PC-3 (cell line): ENCODE results near the gene AZI2. TPM values are rescaled to one million over a fixed set of nuclear protein-coding genes. Genes with fewer than 3 reads are reported as not detected.
A peak's percentile ranks its signal among the peaks of the same experiment; 100 is the strongest.

Experiments
- ATAC-seq: fragments of 200-7000 bp; cut with Tn5 transposase; 2 replicates; pipeline ENCODE4 v1.9.1; 2020; ENCODE audit warnings: mild to moderate bottlenecking, moderate library complexity
- BruUV-seq: library from RNA; stranded (reverse); fragments of 400-500 nt; replicated peaks from 2 replicates; lab custom pipeline; 2021; lab: Mats Ljungman, UMichigan
- CTCF ChIA-PET: fragments of 300-600 bp; sonication (Branson Sonifier 250); formaldehyde crosslinking; loops from one replicate; lab custom pipeline; 2022; ENCODE audit warnings: antibody characterized with exemption; lab: Charles Lee
- POLR2A ChIA-PET: fragments of 300-600 bp; sonication (Branson Sonifier 250); formaldehyde crosslinking; loops from one replicate; lab custom pipeline; 2022; ENCODE audit warnings: antibody characterized with exemption; ENCODE audit not compliant: unreplicated experiment; lab: Charles Lee
- DNase-seq: peaks from one replicate; pipeline ENCODE4 v3.0.0-alpha.2; 2015
- H2AFZ ChIP-seq: fragments of 300-600 bp; sonication (generic); 2 replicates; pipeline ENCODE4 v1.6.0; 2016; ENCODE audit warnings: antibody characterized with exemption, low read length
- H3F3A ChIP-seq: fragments of 300-600 bp; sonication (generic); one replicate; pipeline ENCODE4 v1.6.0; 2017; ENCODE audit warnings: antibody characterized with exemption, low read length, control low read depth, mild to moderate bottlenecking; ENCODE audit not compliant: unreplicated experiment
- H3K27ac ChIP-seq: fragments of 300-600 bp; sonication (generic); 2 replicates; pipeline ENCODE4 v1.5.1; 2016; ENCODE audit warnings: mild to moderate bottlenecking, low read length
- H3K27me3 ChIP-seq: fragments of 300-600 bp; sonication (generic); 2 replicates; pipeline ENCODE4 v1.6.1; 2016; ENCODE audit warnings: low read length, mixed read lengths
- H3K36me3 ChIP-seq: fragments of 300-600 bp; sonication (generic); 2 replicates; pipeline ENCODE4 v1.6.1; 2016; ENCODE audit warnings: low read depth, mixed run types, low read length, mixed read lengths
- H3K4me1 ChIP-seq: fragments of 300-600 bp; sonication (generic); 2 replicates; pipeline ENCODE4 v1.5.1; 2016; ENCODE audit warnings: low read length; ENCODE audit not compliant: insufficient read depth
- H3K4me2 ChIP-seq: fragments of 300-600 bp; sonication (generic); 2 replicates; pipeline ENCODE4 v1.6.0; 2016; ENCODE audit warnings: low read length
- H3K4me3 ChIP-seq: fragments of 300-600 bp; sonication (generic); 2 replicates; pipeline ENCODE4 v1.5.1; 2016; ENCODE audit warnings: mild to moderate bottlenecking, low read length, mixed read lengths
- H3K79me2 ChIP-seq: fragments of 300-600 bp; sonication (generic); 2 replicates; pipeline ENCODE4 v1.6.1; 2017; ENCODE audit warnings: low read length, mixed read lengths
- H3K9ac ChIP-seq: fragments of 300-600 bp; sonication (generic); 2 replicates; pipeline ENCODE4 v1.6.0; 2016; ENCODE audit warnings: mild to moderate bottlenecking, low read length
- H3K9me2 ChIP-seq: fragments of 300-600 bp; sonication (generic); replicated peaks from 2 replicates; pipeline ENCODE4 v1.6.1; 2016; ENCODE audit warnings: mixed run types, low read length, mixed read lengths
- H3K9me3 ChIP-seq: fragments of 300-600 bp; sonication (generic); 2 replicates; pipeline ENCODE4 v1.6.1; 2016; ENCODE audit warnings: low read length, mixed read lengths
- H4K20me1 ChIP-seq: fragments of 300-600 bp; sonication (generic); 2 replicates; pipeline ENCODE4 v1.6.1; 2016; ENCODE audit warnings: low read length, mixed read lengths
- EZH2 ChIP-seq: fragments of 300-600 bp; sonication (generic); IDR thresholded peaks from one replicate; pipeline ENCODE4 v1.6.1; 2017; ENCODE audit warnings: antibody characterized with exemption, mild to moderate bottlenecking, low read length; ENCODE audit not compliant: unreplicated experiment
- EZH2phosphoT487 ChIP-seq: fragments of 300-600 bp; sonication (generic); IDR thresholded peaks from 2 replicates; pipeline ENCODE4 v1.6.1; 2018; ENCODE audit warnings: mild to moderate bottlenecking, antibody characterized with exemption, low read length, borderline replicate concordance
- intact Hi-C: fragments of 100-400 bp; cut with micrococcal nuclease; formaldehyde crosslinking; loops from 2 replicates; pipeline ENCODE4 v1.9.0; 2023
- total RNA-seq: library from RNA; depleted of rRNA; stranded (reverse); fragments of >200 nt; gene quantifications from 2 replicates; pipeline ENCODE4 v1.2.3, GENCODE V29; 2014
- TF ChIP-seq, protein P1 (sequence below): fragments of 300-600 bp; sonication (generic); conservative IDR thresholded peaks from 2 replicates; pipeline ENCODE4 v1.5.1; 2017; ENCODE audit warnings: antibody characterized with exemption, low read depth, mild to moderate bottlenecking, low read length

The AZI2 gene
- total RNA-seq, 1 experiment from 2014 or later = 40.4 TPM

DNA sequence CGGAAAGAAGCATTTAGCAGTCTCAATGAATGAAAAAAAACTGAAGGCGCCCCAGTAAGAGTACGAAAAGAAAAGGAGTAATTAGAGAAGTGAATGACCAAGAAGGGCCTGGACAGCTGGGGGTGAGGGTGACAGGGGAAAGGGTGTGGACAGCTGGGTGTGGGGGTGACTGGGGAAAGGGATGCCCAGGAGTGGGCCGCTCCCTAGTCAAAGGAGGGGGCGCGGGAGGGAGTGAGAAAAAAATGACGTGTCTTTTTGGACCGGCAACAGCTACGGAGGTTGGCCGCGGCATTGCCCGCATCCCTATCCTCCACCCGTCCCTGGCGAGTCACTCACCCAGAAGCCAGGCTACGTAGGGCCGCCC, 377 bp downstream of the AZI2 start:
- Histone ChIP-seq H2AFZ (peak overlapping the region; percentile 91), H3K36me3 (no peaks in the 10 kb centered on the region), H4K20me1 (peaks cover 19% of the 10 kb centered on the region), H3K4me3 (peak overlapping the region; percentile 85), H3K9me2 (no peaks in the 10 kb centered on the region), H3K9ac (peak overlapping the region; percentile 89), H3K4me2 (peak overlapping the region; percentile 88), H3K79me2 (peaks cover 61% of the 10 kb centered on the region), H3K4me1 (peaks cover 34% of the 10 kb centered on the region), H3K9me3 (no peaks in the 10 kb centered on the region), H3K27me3 (no peaks in the 10 kb centered on the region), H3F3A (no peaks in the 10 kb centered on the region), H3K27ac (peak overlapping the region; percentile 84)
- CTCF ChIA-PET = no interaction called here
- no peak for DNase-seq
- TSS peak; percentile 45 for BruUV-seq
- intact Hi-C loops = no loop called here
- ATAC-seq = peak; percentile 71
- TF ChIP-seq, protein P1, sequence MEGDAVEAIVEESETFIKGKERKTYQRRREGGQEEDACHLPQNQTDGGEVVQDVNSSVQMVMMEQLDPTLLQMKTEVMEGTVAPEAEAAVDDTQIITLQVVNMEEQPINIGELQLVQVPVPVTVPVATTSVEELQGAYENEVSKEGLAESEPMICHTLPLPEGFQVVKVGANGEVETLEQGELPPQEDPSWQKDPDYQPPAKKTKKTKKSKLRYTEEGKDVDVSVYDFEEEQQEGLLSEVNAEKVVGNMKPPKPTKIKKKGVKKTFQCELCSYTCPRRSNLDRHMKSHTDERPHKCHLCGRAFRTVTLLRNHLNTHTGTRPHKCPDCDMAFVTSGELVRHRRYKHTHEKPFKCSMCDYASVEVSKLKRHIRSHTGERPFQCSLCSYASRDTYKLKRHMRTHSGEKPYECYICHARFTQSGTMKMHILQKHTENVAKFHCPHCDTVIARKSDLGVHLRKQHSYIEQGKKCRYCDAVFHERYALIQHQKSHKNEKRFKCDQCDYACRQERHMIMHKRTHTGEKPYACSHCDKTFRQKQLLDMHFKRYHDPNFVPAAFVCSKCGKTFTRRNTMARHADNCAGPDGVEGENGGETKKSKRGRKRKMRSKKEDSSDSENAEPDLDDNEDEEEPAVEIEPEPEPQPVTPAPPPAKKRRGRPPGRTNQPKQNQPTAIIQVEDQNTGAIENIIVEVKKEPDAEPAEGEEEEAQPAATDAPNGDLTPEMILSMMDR = no peak
- TF ChIP-seq EZH2 (no peak), EZH2phosphoT487 (no peak)
- POLR2A ChIA-PET = no interaction called here

DNA sequence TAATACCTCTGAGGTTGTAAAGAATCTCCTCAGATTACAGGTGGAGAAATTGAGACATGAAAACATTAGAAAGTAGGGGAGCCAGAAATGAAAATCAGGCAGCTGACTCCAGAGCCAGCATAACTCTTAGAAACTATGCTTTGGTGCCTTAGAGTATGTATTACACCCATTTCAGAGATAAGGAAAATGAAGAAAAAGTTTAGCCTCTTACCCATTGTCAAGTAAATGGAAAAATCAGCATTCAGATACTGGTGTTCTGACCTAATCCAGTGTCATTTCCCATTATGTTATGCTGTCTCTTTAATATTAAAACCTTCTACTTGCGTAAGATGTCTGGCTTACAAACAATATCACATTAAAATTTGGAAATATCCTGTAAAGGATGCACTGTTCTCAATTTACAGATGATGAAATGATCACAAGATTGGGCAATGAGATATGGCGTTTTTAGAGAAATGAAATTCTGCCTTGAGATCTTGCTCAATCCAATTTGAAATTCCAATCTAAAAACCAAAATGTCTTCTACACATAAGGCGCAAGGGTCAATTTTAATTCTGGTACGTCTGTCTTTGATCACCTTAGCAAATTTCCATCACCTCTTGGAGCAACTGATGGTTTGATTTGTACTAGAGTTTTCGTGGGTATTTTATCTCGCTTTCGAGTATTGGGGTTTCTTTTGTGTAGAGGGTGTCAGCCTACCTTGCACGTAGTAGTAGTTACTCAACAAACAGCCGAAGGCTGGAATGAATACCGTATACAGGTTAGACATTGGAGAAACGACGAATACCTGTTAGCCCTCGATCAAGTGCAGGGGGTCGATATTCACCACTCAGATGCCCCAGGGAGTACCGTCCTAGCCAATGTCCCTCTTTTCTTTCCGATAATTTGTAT, 1.0 kb downstream of the AZI2 start:
- H3F3A ChIP-seq = no peaks in the 10 kb centered on the region
- H3K4me2 ChIP-seq = peak overlapping the region; percentile 88
- H3K4me3 ChIP-seq = peak overlapping the region; percentile 85
- peak overlapping the region; percentile 89 for H3K9ac ChIP-seq
- H3K9me3 ChIP-seq = no peaks in the 10 kb centered on the region
- peaks cover 68% of the 10 kb centered on the region for H3K79me2 ChIP-seq
- POLR2A ChIA-PET = no interaction called here
- ATAC-seq = no peak
- intact Hi-C loops = no loop called here
- no peaks in the 10 kb centered on the region for H3K27me3 ChIP-seq
- peak; percentile 13 for DNase-seq
- TF ChIP-seq EZH2phosphoT487 (no peak), EZH2 (no peak)
- TF ChIP-seq, protein P1 = no peak
- H3K27ac ChIP-seq = peak overlapping the region; percentile 84
- no TSS peak for BruUV-seq
- peaks cover 19% of the 10 kb centered on the region for H4K20me1 ChIP-seq
- H2AFZ ChIP-seq = peak overlapping the region; percentile 91
- CTCF ChIA-PET = no interaction called here
- H3K9me2 ChIP-seq = no peaks in the 10 kb centered on the region
- peaks cover 34% of the 10 kb centered on the region for H3K4me1 ChIP-seq
- no peaks in the 10 kb centered on the region for H3K36me3 ChIP-seq

DNA sequence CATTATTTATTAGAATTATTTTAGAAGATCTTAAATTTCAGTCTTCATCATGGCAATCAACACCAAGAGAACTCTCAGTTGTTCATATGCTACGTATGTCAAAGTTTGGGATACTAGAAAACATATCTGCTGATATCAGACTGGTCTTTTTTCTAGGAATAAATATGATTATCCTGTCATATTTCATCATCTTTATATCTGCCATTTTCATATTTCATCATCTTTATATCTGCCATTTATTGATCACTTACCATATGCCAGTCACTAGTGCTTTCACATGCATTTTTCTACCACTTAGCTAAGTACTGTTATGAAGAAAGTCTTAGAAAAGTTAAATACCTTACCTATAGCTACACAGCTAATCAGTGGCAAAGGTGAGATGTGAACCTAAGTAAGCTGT, 2.9 kb downstream of the AZI2 start:
- CTCF ChIA-PET = no interaction called here
- peak overlapping the region; percentile 85; the same call in 1 of the 2 replicates for H3K4me3 ChIP-seq

More for the DNA sequence above, 2.9 kb downstream of the AZI2 start:
- POLR2A ChIA-PET = no interaction called here
- Histone ChIP-seq H3K9me2 (no peaks in the 10 kb centered on the region), H2AFZ (no peak overlapping the region), H3K4me1 (peaks cover 34% of the 10 kb centered on the region), H3K27me3 (no peaks in the 10 kb centered on the region), H3K9me3 (no peaks in the 10 kb centered on the region), H3K79me2 (peaks cover 81% of the 10 kb centered on the region), H3F3A (no peaks in the 10 kb centered on the region), H3K9ac (no peak overlapping the region), H3K27ac (no peak overlapping the region), H3K4me2 (peak overlapping the region; percentile 88), H3K36me3 (no peaks in the 10 kb centered on the region), H4K20me1 (peaks cover 19% of the 10 kb centered on the region)
- DNase-seq = no peak
- TF ChIP-seq, protein P1 = no peak
- no peak for TF ChIP-seq EZH2phosphoT487
- TF ChIP-seq EZH2 = no peak
- ATAC-seq = no peak
- BruUV-seq = no TSS peak
- intact Hi-C loops = no loop called here
